ENCODE results near the gene SPG11. TPM values are rescaled to one million over a fixed set of nuclear protein-coding genes. Genes with fewer than 3 reads are reported as not detected.

The SPG11 gene
- total RNA-seq, 1 experiment from 2014 or later = 65.1 TPM

DNA sequence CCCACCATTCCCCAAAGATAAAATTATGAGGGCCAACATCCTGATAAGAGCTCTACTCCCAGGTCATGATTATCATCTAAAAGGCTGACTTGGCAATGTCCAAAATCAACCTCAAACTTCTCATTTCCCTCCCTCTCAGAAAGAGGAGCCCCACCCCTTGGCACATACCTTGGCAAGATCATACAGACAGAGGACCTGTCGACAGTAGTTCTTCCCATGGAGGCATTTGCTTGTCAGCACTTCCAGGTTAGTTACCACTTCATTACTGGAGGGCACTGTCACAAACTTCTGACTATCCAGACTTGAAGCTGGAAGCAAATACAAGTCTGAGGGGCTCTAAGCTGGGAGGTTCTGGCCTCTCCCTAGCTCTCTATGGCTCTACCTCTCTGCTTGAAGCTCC lies 88.7 kb downstream of the SPG11 start:
- intact Hi-C loops (cut with micrococcal nuclease) = loop anchor here (5.0 kb wide), 1 partner anchor 348 kb away; no protein-coding TSS in a partner anchor
- no peak for DNase-seq (ENCODE audit: unreplicated experiment)
- TF ChIP-seq CTCF (IDR thresholded peaks at IDR 0.05; ENCODE audit: unreplicated experiment) = no peak
- Mint-ChIP-seq H3K27me3 (ENCODE audit: insufficient read depth, unreplicated experiment) (no peaks in the 10 kb centered on the region), H3K4me1 (ENCODE audit: insufficient read depth, unreplicated experiment) (no peaks in the 10 kb centered on the region), H3K4me3 (ENCODE audit: unreplicated experiment) (no peak overlapping the region), H3K9me3 (ENCODE audit: unreplicated experiment) (no peaks in the 10 kb centered on the region), H3K27ac (ENCODE audit: low read depth, unreplicated experiment) (no peak overlapping the region), H3K36me3 (ENCODE audit: insufficient read depth, unreplicated experiment) (peaks cover 71% of the 10 kb centered on the region)
- ChIA-PET POLR2A (interaction anchor here (1.0 kb wide), 1 partner anchor 154 kb away, joined by 3 read pairs; no protein-coding TSS in a partner anchor), CTCF (interaction anchor here (0.9 to 6.1 kb wide), 3 partner anchors 9 to 162 kb away, joined by 4 to 62 read pairs (median 12); partner anchors contain the start of gene TRIM69)
- BruUV-seq (replicated peaks) = no TSS peak

- ChIA-PET POLR2A (interaction anchor here (0.6 to 0.9 kb wide), 2 partner anchors 65 to 167 kb away, joined by 3 to 5 read pairs; no protein-coding TSS in a partner anchor), CTCF (interaction anchor here (1.4 to 2.6 kb wide), 2 partner anchors 11 to 165 kb away, joined by 6 to 12 read pairs; no protein-coding TSS in a partner anchor)
- TF ChIP-seq CTCF (IDR thresholded peaks at IDR 0.05; ENCODE audit: unreplicated experiment) = no peak
- DNase-seq (ENCODE audit: unreplicated experiment) = no peak
- Mint-ChIP-seq H3K9me3 (ENCODE audit: unreplicated experiment) (no peaks in the 10 kb centered on the region), H3K36me3 (ENCODE audit: insufficient read depth, unreplicated experiment) (peaks cover 71% of the 10 kb centered on the region), H3K4me1 (ENCODE audit: insufficient read depth, unreplicated experiment) (no peaks in the 10 kb centered on the region), H3K4me3 (ENCODE audit: unreplicated experiment) (no peak overlapping the region), H3K27ac (ENCODE audit: low read depth, unreplicated experiment) (no peak overlapping the region), H3K27me3 (ENCODE audit: insufficient read depth, unreplicated experiment) (no peaks in the 10 kb centered on the region)
- intact Hi-C loops (cut with micrococcal nuclease) = no loop called here
- no TSS peak for BruUV-seq (replicated peaks)
These were observed 90.1 kb downstream of the SPG11 start for GRCh38 chr15:44573386-44573785.

GRCh38 chr15:44570361-44570760 lies 93.1 kb downstream of the SPG11 start:
- Mint-ChIP-seq H3K27ac (ENCODE audit: low read depth, unreplicated experiment) (no peak overlapping the region), H3K9me3 (ENCODE audit: unreplicated experiment) (no peaks in the 10 kb centered on the region), H3K4me3 (ENCODE audit: unreplicated experiment) (no peak overlapping the region), H3K27me3 (ENCODE audit: insufficient read depth, unreplicated experiment) (no peaks in the 10 kb centered on the region), H3K36me3 (ENCODE audit: insufficient read depth, unreplicated experiment) (peaks cover 88% of the 10 kb centered on the region), H3K4me1 (ENCODE audit: insufficient read depth, unreplicated experiment) (no peaks in the 10 kb centered on the region)
- POLR2A ChIA-PET = interaction anchor here (0.9 kb wide), 1 partner anchor 158 kb away, joined by 3 read pairs; no protein-coding TSS in a partner anchor
- intact Hi-C loops (cut with micrococcal nuclease) = no loop called here
- TF ChIP-seq CTCF (IDR thresholded peaks at IDR 0.05; ENCODE audit: unreplicated experiment) = no peak
- no peak for DNase-seq (ENCODE audit: unreplicated experiment)
- no TSS peak for BruUV-seq (replicated peaks)
- CTCF ChIA-PET = interaction anchor here (0.6 to 4.9 kb wide), 3 partner anchors 8 to 706 kb away, joined by 3 to 35 read pairs (median 10); no protein-coding TSS in a partner anchor

- no peak for DNase-seq (ENCODE audit: unreplicated experiment)
- TF ChIP-seq CTCF (IDR thresholded peaks at IDR 0.05; ENCODE audit: unreplicated experiment) = no peak
- Mint-ChIP-seq H3K9me3 (ENCODE audit: unreplicated experiment) (no peaks in the 10 kb centered on the region), H3K4me1 (ENCODE audit: insufficient read depth, unreplicated experiment) (no peaks in the 10 kb centered on the region), H3K36me3 (ENCODE audit: insufficient read depth, unreplicated experiment) (peaks cover 88% of the 10 kb centered on the region), H3K27me3 (ENCODE audit: insufficient read depth, unreplicated experiment) (no peaks in the 10 kb centered on the region), H3K4me3 (ENCODE audit: unreplicated experiment) (no peak overlapping the region), H3K27ac (ENCODE audit: low read depth, unreplicated experiment) (no peak overlapping the region)
- ChIA-PET CTCF (interaction anchor here (0.6 to 4.9 kb wide), 3 partner anchors 9 to 34 kb away, joined by 3 to 35 read pairs (median 10); no protein-coding TSS in a partner anchor), POLR2A (interaction anchor here (0.9 kb wide), 1 partner anchor 10 kb away, joined by 3 read pairs; no protein-coding TSS in a partner anchor)
- intact Hi-C loops (cut with micrococcal nuclease) = no loop called here
- no TSS peak for BruUV-seq (replicated peaks)
These were observed 94.1 kb downstream of the SPG11 start for GRCh38 chr15:44569316-44569715.
